ENCODE results near the gene CDC37L1. TPM values are rescaled to one million over a fixed set of nuclear protein-coding genes. Genes with fewer than 3 reads are reported as not detected.

CDC37L1 gene
- total and polyA plus RNA-seq, 9 of the 15 experiments (the other 6 are each of a cell fraction or from before 2014, with no cell fraction given) = 1.5 to 7.9 (median 6.0) TPM

- no peak overlapping the region for H3K4me3 ChIP-seq
- in situ Hi-C loops (cut with MboI) (no loop called here), intact Hi-C loops (cut with micrococcal nuclease) (no loop called here)
- no TSS peak for BruUV-seq (replicated peaks)
- H2AFZ ChIP-seq (ENCODE audit: low read depth, low read length) = no peak overlapping the region
- no peak overlapping the region for H3K9ac ChIP-seq (ENCODE audit: insufficient read depth in 1 of 2, low read depth in 2 of 2, low read length in 2 of 2)
- peaks cover 28% of the 10 kb centered on the region for H3K79me2 ChIP-seq (ENCODE audit: control insufficient read depth, insufficient read depth, low read length)
- H3K27me3 ChIP-seq (ENCODE audit: control insufficient read depth in 2 of 2, insufficient read depth in 2 of 2, low read length in 2 of 2) = no peaks in the 10 kb centered on the region
- no peak for DNase-seq (ENCODE audit: extremely low read depth in 1 of 4, low spot score in 3 of 4)
- CTCF ChIA-PET (ENCODE audit: low intra/inter-chr PET ratio) = no interaction called here
- FAIRE-seq = no peak
- no peak overlapping the region for H3K27ac ChIP-seq (ENCODE audit: extremely low read depth, low read depth, low read length)
- WGBS (ENCODE audit: insufficient coverage, low coverage, missing lambda C conversion rate) = 62% methylated on average over 3 of the region's 3 CpGs
- no peaks in the 10 kb centered on the region for H3K9me1 ChIP-seq (ENCODE audit: control insufficient read depth, insufficient read depth, low read length)
- peaks cover 55% of the 10 kb centered on the region; the same call in 1 of the 3 replicates for H3K36me3 ChIP-seq (ENCODE audit: control insufficient read depth, insufficient read depth, low read length)
- H3K9me3 ChIP-seq (replicated peaks; ENCODE audit: control insufficient read depth, insufficient read depth, low read depth, low read length) = no peaks in the 10 kb centered on the region
- ATAC-seq = no peak
- H3K4me1 ChIP-seq (replicated peaks in 1 of 2; ENCODE audit: control insufficient read depth in 2 of 2, insufficient read depth in 2 of 2, low read length in 2 of 2) = peaks cover 0 to 9% of the 10 kb centered on the region in 2 experiments; a peak in 3 of 5 replicates
- no peaks in the 10 kb centered on the region for H4K20me1 ChIP-seq (replicated peaks; ENCODE audit: control insufficient read depth, insufficient read depth, low read length)
- TF ChIP-seq POLR2AphosphoS2 (IDR thresholded peaks at IDR 0.05; ENCODE audit: low read length) (no peak), GTF2A2 (tag; IDR thresholded peaks at IDR 0.05) (no peak), BCL6 (CRISPR knock-in tag; IDR thresholded peaks at IDR 0.05) (no peak), COPS2 (conservative IDR thresholded peaks at IDR 0.05) (no peak), ZNF23 (CRISPR knock-in tag; IDR thresholded peaks at IDR 0.05) (no peak), HCFC1 (IDR thresholded peaks at IDR 0.05; ENCODE audit: low read depth, low read length) (no peak), EZH2 (IDR thresholded peaks at IDR 0.05; ENCODE audit: borderline replicate concordance, low read depth, low read length) (no peak), ARID1B (IDR thresholded peaks at IDR 0.05) (no peak), ZNF77 (CRISPR knock-in tag; IDR thresholded peaks at IDR 0.05) (no peak), ATF6 (CRISPR knock-in tag; IDR thresholded peaks at IDR 0.05) (no peak), MITF (IDR thresholded peaks at IDR 0.05) (no peak), PHTF2 (CRISPR knock-in tag; IDR thresholded peaks at IDR 0.05) (no peak), RNF219 (CRISPR knock-in tag; IDR thresholded peaks at IDR 0.05) (no peak), ZNF699 (CRISPR knock-in tag; IDR thresholded peaks at IDR 0.05; ENCODE audit: insufficient replicate concordance) (no peak), ID3 (CRISPR knock-in tag; IDR thresholded peaks at IDR 0.05) (no peak), ID3 (tag; IDR thresholded peaks at IDR 0.05) (no peak), ZNF311 (CRISPR knock-in tag; IDR thresholded peaks at IDR 0.05) (no peak), ILK (tag; IDR thresholded peaks at IDR 0.05; ENCODE audit: borderline replicate concordance, low read depth) (no peak)
- POLR2A ChIA-PET = interaction anchor here (0.8 to 1.1 kb wide), 3 partner anchors 9 to 775 kb away, joined by 3 to 4 read pairs (median 4); no protein-coding TSS in a partner anchor
- no peak overlapping the region for H3K4me2 ChIP-seq (ENCODE audit: insufficient read depth, low read length)
These were observed 12.4 kb downstream of the CDC37L1 start for GRCh38 chr9:4691795-4692194.
